CD1c-positive myeloid dendritic cell (primary cell): ENCODE results near the gene AMBP.
"Not testable (repeated sequence)": the region's sequence is repeated elsewhere in the genome, so short reads cannot be mapped to it uniquely, and the experiment has no call there.

ENCODE experiments used
- DNase-seq: peaks from one replicate; pipeline ENCODE4 v3.0.0-alpha.2; 2016; ENCODE audit errors: extremely low spot score

The AMBP gene

DNA sequence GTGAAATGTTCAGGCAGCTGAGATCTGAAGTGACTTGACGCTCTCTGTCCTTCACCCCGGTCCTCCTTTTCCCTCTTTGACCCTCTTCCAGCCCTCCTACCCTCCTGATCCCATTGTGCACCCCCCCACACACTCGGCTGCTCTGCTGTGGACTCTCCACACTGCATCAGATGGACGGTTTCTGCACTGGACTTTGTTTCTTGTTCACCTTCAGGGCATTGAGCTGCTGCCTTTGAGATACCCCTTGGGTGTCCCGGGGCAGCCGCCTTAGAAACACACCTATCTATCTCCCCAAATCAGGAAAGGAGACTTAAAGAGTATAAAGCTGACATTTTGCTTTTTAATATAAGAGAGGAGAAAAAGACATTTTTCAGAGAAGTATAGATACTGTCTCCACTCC, 27.5 kb downstream of the AMBP start:
- no peak for DNase-seq

DNA sequence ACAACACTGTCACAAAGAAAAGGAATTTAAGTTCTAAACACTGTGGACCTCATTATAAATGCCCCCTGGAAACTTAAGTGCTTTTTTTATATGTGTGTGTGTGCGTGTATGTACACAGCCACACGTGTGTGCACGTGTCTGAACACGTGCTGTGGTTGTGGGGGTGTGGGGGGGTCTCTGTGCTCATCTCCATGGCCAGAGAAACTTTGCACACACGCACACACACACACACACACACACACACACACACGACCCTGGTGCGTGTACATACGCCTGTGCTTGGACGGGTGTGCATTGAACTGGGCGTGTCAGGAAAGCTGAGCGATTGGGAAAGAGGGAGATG, 27.9 kb downstream of the AMBP start:
- no peak for DNase-seq

DNA sequence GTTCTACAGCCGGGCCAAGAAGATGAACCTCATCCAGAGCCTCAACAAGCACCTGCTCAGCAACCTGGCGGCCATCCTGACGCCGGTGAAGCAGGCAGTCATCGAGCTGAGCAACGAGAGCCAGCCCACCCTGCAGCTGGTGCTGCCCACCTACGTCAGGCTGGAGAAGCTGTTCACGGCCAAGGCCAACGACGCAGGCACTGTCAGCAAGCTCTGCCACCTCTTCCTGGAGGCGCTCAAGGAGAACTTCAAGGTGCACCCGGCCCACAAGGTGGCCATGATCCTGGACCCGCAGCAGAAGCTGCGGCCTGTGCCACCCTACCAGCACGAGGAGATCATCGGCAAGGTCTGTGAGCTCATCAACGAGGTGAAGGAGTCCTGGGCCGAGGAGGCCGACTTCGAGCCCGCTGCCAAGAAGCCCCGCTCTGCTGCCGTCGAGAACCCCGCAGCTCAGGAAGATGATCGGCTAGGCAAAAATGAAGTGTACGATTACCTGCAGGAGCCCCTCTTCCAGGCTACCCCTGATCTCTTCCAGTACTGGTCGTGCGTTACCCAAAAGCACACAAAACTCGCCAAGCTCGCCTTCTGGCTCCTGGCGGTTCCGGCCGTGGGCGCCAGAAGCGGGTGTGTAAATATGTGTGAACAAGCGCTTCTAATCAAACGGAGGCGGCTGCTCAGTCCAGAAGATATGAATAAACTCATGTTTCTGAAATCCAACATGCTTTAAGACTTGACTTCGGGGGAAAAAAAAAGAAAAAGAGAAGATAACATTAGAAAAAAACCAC, 28.5 kb downstream of the AMBP start:
- no peak for DNase-seq

DNA sequence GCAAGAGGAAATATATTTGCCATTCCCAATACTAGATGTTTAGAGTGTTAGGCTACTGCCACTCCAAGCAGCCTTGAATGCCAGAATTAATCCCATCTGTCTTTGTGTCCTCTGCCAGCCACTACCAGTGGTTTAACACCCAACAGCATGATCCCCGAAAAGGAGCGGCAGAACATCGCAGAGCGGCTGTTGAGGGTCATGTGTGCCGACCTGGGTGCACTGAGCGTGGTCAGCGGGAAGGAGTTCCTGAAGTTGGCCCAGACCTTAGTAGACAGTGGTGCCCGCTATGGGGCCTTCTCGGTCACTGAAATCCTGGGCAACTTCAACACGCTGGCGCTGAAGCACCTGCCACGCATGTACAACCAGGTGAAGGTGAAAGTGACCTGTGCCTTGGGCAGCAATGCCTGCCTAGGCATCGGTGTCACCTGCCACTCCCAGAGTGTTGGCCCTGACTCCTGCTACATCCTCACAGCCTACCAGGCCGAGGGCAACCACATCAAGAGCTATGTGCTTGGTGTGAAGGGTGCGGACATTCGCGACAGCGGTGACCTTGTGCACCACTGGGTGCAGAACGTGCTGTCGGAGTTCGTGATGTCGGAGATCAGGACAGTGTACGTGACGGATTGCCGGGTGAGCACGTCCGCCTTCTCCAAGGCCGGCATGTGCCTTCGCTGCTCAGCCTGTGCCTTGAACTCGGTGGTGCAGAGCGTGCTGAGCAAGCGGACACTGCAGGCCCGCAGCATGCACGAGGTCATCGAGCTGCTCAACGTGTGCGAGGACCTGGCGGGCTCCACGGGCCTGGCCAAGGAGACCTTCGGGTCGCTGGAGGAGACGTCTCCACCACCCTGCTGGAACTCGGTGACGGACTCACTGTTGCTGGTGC, 29.3 kb downstream of the AMBP start:
- no peak for DNase-seq

DNA sequence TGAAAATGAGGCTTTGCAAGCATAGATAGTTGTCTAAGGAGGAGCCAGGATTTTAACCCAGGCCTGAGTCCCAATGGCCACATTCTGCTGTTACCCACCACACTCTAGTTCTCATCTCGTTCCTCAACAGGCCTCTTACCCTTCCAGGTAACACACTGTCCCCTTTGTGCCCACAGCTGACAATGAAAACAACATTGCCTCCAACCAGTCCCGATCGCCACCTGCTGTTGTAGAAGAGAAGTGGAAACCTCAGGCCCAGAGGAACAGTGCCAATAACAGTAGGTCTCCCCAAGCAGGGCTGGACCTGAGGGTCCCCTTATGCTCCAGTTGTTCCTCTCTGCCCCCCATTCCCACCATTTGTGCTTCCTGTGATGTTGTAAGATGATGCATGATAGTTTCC, 30.4 kb downstream of the AMBP start:
- no peak for DNase-seq

DNA sequence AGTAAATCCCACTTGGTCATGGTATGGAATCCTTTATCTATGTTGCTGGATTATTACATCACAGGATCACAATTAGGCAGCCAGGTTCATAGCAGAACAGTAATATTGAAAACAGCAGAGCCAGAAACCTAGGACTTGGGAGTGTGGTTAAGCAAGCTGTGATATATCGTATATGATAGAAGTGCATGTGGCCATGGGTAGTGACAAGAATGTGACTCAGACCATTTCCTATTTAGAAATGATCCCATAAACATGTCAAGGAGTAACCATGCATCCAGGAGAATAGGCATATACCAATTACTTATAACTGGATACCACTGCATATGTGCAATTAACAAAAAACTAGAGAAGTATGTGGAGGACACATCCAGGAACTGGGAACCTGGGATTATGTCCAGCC, 31.2 kb downstream of the AMBP start:
- no peak for DNase-seq

DNA sequence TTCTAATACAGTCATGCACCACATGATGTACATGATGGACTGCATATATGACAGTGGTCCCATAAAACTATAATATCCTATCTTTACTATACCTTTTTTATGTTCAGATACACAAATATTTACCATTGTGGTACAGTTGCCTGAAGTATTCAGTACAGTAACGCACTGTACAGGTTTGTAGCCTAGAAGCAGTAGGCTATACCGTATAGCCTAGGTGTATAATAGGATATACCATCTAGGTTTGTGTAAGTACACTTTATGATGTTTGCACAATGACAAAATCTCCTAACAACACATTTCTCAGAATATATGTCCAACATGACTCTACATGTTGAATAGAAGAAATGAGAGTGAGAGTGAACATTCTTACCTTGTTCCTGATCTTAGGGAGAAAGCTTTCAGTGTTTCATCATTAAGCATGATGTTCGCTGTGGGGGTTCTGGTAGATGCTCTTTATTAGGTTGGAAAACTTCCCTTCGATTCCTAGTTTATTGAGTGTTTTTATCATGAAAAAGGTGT, 31.8 kb downstream of the AMBP start:
- DNase-seq: no peak

DNA sequence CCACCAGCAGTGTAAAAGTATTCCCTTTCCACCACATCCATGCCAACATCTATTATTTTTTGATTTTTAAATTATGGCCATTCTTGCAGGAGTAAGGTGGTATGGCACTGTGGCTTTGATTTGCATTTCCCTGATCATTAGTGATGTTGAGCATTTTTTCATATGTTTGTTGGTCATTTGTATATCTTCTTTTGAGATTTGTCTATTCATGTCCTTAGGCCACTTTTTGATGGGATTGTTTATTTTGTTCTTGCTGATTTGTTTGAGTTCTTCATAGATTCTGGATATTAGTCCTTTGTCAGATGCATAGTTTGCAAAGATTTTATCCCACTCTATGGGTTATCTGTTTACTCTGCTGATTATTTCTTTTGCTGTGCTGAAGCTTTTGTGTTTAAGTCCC, 34.4 kb downstream of the AMBP start:
- DNase-seq: not testable (repeated sequence)

DNA sequence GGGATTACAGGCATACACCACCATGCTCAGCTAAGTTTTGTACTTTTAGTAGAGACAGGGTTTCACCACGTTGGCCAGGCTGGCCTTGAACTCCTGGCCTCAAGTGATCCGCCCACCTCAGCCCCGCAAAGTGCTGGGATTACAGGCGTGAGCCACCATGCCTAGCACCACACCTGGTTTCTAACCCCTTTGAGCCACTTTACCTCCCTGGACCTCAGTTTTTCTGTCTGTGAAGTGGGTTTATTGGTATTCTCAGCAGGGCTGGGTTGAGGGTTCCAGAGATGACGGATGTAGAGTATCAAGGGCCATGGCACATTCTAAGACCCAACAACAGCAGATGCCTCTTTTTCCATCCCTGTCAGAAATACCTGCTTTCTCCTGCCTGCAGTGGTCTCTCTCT, 38.6 kb downstream of the AMBP start:
- DNase-seq: no peak

DNA sequence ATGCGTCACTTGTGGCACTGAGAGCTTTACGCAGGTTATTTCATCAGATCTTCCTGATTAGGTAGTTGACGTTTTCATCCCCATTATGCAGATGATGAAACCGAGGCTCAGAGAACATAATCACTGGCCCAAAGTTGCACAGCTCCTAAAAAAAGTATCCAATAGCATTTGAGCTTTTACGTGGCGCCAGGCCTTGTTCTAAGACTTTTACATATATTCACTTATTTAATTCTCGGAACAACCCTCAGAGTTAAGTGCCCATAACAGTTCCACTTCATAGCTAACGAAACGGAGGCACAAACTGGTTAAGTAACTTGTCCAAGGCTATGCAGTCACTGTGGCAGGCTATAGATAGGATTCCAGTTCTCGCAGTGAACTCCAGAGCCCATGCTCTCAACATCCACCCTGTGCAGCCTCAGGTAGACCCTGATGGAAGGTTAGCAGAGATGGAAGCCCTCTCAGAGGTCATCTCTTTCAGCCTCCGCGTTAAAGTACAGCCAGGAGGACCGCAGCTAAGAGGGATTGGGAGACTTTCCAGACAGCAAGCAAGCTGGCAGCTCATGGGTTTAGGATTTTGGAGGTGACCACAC, 39.3 kb downstream of the AMBP start:
- DNase-seq: no peak

DNA sequence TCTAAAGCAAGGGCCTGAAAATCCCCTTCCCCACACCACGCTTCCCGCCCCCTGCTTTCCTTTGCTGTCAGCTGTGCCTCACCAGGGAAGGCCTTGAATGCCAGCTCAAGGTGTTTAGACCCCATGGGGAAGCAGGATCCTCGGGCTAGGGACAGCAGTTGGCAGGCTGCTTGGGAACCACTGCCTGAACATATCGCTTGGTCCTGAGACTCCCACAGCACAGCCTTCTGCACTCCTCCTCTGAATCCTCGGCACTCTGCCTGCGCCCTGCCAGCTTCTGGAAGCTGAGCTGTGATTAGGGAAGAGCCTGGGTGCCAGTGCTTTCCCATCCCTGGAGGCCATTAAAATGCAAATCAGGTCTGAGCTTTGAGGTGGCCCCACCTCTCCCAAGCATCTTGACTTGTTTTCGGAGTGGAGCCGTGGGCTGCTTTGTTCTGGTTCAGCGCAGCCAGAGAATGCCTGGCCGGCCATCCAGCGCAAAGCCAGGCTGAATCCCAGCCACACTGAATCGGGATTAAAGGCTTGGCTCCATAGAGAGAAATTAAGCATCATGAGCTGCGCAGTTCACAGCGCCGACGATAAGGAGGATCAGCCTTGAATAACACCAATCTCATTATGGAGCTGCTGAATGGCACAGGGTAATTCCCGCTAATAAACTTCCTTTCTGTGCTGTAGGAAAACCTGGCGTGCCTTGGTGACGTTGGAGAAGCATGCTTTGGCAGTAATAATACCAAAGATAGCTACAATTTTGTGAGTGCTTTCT, 40.0 kb downstream of the AMBP start:
- DNase-seq: no peak

DNA sequence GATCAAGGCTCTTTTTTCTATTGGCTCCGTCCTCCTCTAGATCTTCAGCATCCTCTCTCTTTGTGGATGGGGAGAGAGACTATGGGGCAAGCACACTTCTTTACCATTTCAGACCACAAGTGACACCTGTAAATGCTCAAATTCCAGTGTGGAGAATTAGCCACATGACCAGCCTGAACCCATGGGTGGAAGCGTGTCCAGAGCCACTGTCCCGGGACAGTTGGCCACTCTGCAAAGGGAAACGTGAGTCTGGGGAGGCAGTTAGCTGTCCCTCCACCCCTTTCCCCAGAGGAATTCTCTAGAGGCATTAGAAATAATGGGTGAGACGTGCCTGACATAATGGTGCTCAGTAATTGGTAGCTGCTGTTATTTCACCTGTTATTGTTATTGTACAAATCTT, 40.9 kb downstream of the AMBP start:
- DNase-seq: no peak

DNA sequence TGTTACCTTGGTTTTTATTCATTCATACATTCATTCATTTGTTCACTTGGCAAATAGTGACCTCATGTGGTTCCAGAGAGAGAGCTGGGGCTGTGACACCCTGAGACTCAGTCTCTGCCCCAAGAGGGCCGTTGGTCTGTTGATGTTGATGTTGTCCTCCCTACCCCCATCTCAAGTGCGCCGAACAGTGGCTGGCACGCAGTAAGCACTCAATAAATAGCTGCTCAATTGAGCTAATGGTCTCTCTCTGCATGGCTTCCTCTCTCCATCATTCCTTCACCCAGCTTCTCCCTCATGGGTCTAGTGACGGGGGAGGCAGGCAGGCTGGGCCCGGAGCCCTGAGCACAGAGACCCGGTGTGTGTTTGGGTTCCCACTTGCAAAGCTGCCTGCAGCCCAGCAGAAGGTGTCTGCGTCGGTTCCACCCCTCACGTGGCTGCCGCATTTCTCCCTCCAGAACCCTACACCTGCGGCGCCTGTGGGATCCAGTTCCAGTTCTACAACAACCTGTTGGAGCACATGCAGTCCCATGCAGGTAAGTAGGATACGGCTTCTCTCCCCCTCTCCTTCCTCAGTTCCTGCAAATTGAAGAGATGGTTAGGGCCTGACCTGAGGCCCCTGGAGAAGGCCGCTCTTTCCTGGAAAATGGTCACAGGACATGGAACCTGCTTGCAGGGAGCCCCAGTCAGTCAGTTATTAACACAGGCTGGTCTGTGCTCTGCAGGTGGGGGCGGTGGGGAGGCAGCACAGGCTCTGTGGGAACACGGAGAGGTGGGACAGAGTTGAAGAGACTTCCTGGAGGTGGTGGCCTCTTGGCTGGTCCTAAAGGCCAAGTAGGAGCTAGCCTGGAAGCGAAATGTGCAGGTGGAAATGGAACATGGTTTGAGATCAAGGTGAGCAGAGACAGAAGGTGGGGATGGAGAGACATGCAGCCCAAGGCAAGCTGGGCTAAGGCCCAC, 42.0 kb downstream of the AMBP start:
- no peak for DNase-seq

DNA sequence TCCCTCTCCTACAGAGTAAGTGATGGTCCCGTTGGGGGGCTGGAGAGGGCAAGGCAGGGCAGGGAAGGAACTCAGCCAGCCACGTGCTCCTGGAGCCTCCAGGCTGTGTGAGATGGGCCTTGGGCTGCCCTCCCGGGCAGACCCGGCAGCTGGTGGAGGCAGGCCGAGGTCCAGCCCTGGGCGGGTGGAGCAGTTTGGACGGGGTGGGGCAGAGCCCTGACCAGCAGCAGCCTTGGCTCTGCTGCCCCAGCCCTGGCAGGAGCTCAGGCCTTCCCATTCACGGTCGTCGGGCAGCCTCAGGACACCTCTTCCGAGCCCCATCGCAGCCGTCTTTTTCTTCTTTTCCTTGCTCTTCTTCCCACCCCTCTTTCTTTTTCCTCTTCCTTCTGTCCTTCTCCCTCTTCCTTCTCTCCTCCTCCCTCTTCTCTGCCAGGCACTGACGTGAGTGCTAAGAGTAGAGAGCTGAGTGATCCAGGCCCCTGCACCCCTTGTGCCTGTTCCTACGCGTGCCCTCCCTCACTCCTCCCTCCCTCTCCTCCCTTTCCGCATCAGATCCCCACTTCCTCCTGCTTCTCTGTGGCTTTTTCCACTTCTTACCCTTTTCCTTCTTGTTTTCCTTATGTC, 42.8 kb downstream of the AMBP start:
- DNase-seq: no peak

DNA sequence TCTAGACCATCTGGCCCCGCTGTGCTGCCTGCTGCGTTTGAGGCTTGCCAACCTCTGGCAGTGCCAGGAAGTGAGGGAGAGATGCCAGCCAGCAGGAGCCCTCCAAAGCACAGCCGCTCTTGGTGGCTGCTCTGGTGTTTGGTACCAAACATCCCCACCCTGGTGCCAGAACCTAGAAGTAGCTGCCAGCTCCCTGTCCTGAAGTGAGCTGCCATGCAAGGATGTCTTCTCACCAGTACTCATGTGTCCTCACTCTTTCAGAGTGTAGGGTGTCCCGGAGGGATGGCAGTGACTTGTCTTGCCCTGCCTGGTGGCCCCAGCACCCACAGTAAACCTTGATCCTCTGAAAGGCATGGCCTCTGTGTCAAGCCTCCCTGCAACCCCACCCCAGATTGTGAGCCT, 43.4 kb downstream of the AMBP start:
- no peak for DNase-seq

DNA sequence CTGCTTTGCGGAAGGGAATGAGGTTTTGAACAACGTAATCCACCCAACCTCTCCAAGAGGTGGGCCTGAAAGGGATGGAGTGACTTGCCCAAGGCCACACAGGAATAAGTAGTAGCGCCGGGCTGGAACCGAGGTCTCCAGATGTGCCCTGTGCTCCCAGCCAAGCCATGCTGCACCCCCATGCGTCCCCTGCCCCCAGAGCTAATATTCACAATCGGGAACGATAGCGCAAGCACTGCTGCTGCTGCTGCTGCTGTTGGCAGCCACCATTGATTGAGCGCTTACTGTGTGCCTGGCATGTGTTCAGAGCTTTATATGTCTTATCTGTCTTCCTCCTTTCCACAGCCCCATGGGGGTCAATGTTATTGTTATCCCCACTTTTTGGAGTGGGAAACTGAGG, 43.9 kb downstream of the AMBP start:
- no peak for DNase-seq

DNA sequence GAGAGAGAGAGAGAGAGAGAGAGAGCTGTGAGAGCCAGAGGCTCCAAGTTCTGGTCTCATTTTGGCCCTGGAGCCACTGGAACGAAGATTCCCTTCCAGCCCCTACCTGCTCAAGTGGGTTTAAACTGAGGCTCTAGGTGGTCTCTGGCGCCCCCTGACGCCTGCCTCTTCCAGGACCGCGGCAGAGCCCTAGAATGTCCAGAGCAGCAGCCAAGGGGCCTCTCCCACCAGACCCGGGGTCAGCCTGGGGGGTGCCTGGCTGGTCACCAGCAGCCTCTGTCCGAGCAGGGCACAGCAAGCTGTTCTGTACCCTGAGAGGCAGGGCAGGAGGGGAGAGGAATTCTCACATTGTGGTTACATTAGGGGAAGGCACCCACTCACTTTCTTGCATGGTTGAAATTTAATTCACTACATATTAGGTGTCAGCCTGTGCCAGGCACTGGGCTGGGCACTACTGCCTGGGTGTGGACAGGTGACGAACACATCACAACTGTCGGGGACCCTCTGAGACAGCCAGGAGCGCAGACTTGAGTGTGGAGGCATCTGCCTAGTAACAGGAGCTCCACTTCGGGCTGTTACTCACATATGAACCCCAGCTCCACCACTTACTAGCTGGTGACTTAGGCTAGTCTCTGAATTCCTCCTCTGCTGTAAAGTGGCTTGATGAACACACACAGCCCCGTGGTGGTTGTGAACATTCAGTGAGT, 44.5 kb downstream of the AMBP start:
- no peak for DNase-seq

DNA sequence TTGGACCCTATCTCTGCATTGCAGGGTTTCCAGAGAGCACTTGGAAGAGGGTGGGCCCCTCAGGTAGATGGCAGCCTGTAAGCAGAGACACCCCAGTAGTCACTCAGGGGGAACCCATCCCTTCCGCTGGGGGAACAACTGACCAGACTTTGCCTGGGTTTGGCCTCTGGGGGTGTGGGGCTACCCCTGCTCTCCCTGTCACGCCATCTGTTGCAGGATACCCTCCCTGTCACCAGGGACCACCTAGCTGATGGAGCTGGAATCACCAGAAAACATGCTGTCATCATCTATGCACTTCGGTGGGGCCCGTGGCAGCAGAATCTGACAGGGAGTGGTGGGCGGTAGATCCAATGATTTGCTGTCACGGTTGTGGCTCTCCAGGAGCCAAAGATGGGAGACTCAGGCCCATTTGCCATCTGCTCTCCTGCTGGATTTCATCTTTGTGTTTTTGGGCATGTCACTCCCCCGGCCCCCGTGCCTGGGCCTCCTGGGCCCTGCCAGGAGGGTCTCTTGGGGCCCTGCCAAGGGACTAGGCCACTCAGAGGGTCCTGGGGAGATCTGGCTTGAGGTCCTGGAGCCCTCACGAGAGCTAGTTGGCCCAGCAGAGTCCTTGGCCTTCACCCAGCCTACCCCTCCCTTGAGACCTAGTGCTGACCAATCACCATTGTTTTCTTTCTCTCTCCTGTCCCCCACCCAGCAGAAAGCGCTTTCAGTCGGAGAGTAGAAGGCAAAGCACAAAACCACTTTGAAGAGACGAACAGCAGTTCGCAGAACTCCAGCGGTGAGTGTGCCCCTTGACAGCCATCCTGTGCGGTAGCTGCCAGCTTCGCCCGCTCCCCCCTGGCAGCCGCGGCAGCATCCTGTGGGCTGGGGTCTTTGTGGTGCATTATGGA, 45.9 kb downstream of the AMBP start:
- DNase-seq: no peak
